HCT116 (cell line): ENCODE data around the gene HSD17B3. TPM values are rescaled to one million over a fixed set of nuclear protein-coding genes. Genes with fewer than 3 reads are reported as not detected.
A peak's percentile ranks its signal among the peaks of the same experiment; 100 is the strongest.

ENCODE experiments used
- ATAC-seq: fragments of 200-7000 bp; cut with Tn5 transposase; 2 replicates; pipeline ENCODE4 v1.9.1; 2020; ENCODE audit warnings: mild to moderate bottlenecking, moderate library complexity
- BruUV-seq: library from RNA; stranded (reverse); fragments of 400-500 nt; replicated peaks from 2 replicates; lab custom pipeline; 2021; lab: Mats Ljungman, UMichigan
- CTCF ChIA-PET: fragments of 300-600 bp; sonication (Branson Sonifier 250); formaldehyde crosslinking; loops from one replicate; lab custom pipeline; 2021; ENCODE audit warnings: antibody characterized with exemption; lab: Charles Lee
- POLR2A ChIA-PET: fragments of 300-600, 350-600 bp; sonication (Branson Sonifier 250); formaldehyde crosslinking; loops from one replicate; lab custom pipeline; 2021; ENCODE audit warnings: antibody characterized with exemption; lab: Charles Lee
- RAD21 ChIA-PET, 2 experiments: fragments of 300-600 bp; sonication (Branson Sonifier 250); formaldehyde crosslinking; loops; one replicate each; lab custom pipeline; 2023; ENCODE audit warnings: low total read pairs in 2 of 2; ENCODE audit not compliant: uncharacterized antibody in 2 of 2, unreplicated experiment in 2 of 2, low non-redundant PET in 1 of 2; lab: Charles Lee
- DNase-seq: peaks from one replicate; pipeline ENCODE4 v3.0.0-alpha.2; 2010; ENCODE audit warnings: low read depth, low spot score
- H2AFZ ChIP-seq: fragments of 200-600 bp; shearing (Covaris generic), sonication (generic); 2 replicates; pipeline ENCODE4 v1.6.1; 2017; ENCODE audit warnings: low read depth, mixed run types, mixed read lengths, antibody characterized with exemption, low read length; ENCODE audit not compliant: poor library complexity, severe bottlenecking
- H3K27ac ChIP-seq: 2 replicates; pipeline ENCODE4 v1.5.1; 2012; ENCODE audit warnings: low read depth, low read length
- H3K27me3 ChIP-seq: fragments of 200-600 bp; sonication (generic); 2 replicates; pipeline ENCODE4 v1.6.1; 2016; ENCODE audit warnings: mixed run types, low read length, mixed read lengths; ENCODE audit not compliant: insufficient read depth
- H3K36me3 ChIP-seq, 2 experiments: fragments of 200-500 bp in 1 of 2; fragments of 200-600 bp in 1 of 2; sonication (Bioruptor generic) in 1 of 2; sonication (generic) in 1 of 2; 2 replicates each; pipeline versions ENCODE4 v1.5.1 to v1.6.1; 2014 to 2016; ENCODE audit warnings: low read length in 2 of 2, inconsistent platforms in 1 of 2, mixed read lengths in 1 of 2, mixed run types in 1 of 2; ENCODE audit not compliant: insufficient read depth in 2 of 2, control insufficient read depth in 1 of 2
- H3K4me1 ChIP-seq, 2 experiments: fragments of 200-600 bp in 1 of 2; sonication (generic) in 1 of 2; 2 replicates each; pipeline versions ENCODE4 v1.5.1 to v1.6.1; 2012 to 2017; ENCODE audit warnings: low read length in 2 of 2, inconsistent platforms in 1 of 2, mild to moderate bottlenecking in 1 of 2, mixed read lengths in 1 of 2, mixed run types in 1 of 2, moderate library complexity in 1 of 2; ENCODE audit not compliant: insufficient read depth in 2 of 2, control insufficient read depth in 1 of 2
- H3K4me2 ChIP-seq: fragments of 200-600 bp; sonication (generic); 2 replicates; pipeline ENCODE4 v1.6.1; 2017; ENCODE audit warnings: mixed run types, low read length, mixed read lengths
- H3K4me3 ChIP-seq, 2 experiments: fragments of 200-600 bp in 1 of 2; sonication (generic) in 1 of 2; replicated peaks in 1 of 2; 2 replicates each; pipeline ENCODE4 v1.5.1; 2011 to 2016; ENCODE audit warnings: low read length in 2 of 2, control low read depth in 1 of 2, low read depth in 1 of 2, mild to moderate bottlenecking in 1 of 2, mixed read lengths in 1 of 2, mixed run types in 1 of 2
- H3K79me2 ChIP-seq: fragments of 200-600 bp; sonication (generic); 2 replicates; pipeline ENCODE4 v1.6.1; 2017; ENCODE audit warnings: mild to moderate bottlenecking, mixed run types, low read length, moderate library complexity, mixed read lengths; ENCODE audit not compliant: insufficient read depth
- H3K9ac ChIP-seq: fragments of 200-600 bp; sonication (generic); 2 replicates; pipeline ENCODE4 v1.6.1; 2016; ENCODE audit warnings: low read length, mixed read lengths
- H3K9me2 ChIP-seq: fragments of 200-600 bp; sonication (generic), shearing (Covaris generic); 2 replicates; pipeline ENCODE4 v1.6.1; 2017; ENCODE audit warnings: mixed run types, mild to moderate bottlenecking, moderate library complexity; ENCODE audit not compliant: insufficient read depth
- H3K9me3 ChIP-seq, 2 experiments: fragments of 200-500 bp in 1 of 2; fragments of 200-600 bp in 1 of 2; sonication (Bioruptor generic) in 1 of 2; sonication (generic) in 1 of 2; 2 replicates each; pipeline ENCODE4 v1.6.1; 2014 to 2017; ENCODE audit warnings: low read length in 2 of 2, mixed read lengths in 2 of 2, inconsistent platforms in 1 of 2, low read depth in 1 of 2, mild to moderate bottlenecking in 1 of 2, mixed run types in 1 of 2, moderate library complexity in 1 of 2; ENCODE audit not compliant: control insufficient read depth in 1 of 2, insufficient read depth in 1 of 2
- H4K20me1 ChIP-seq: fragments of 200-600 bp; sonication (generic), shearing (Covaris generic); 2 replicates; pipeline ENCODE4 v1.6.1; 2017; ENCODE audit warnings: mixed run types, mild to moderate bottlenecking, moderate library complexity; ENCODE audit not compliant: insufficient read depth
- EGR1 ChIP-seq: IDR thresholded peaks from 2 replicates; pipeline ENCODE4 v1.6.1; 2012; ENCODE audit warnings: low read depth
- ELF1 ChIP-seq: IDR thresholded peaks from 2 replicates; pipeline ENCODE4 v1.6.1; 2012; ENCODE audit warnings: low read depth, borderline replicate concordance
- FOSL1 ChIP-seq: IDR thresholded peaks from 2 replicates; pipeline ENCODE4 v1.6.1; 2012; ENCODE audit warnings: low read depth
- JUND ChIP-seq: IDR thresholded peaks from 2 replicates; pipeline ENCODE4 v1.6.1; 2012
- MAX ChIP-seq: IDR thresholded peaks from 2 replicates; pipeline ENCODE4 v1.6.1; 2012
- POLR2A ChIP-seq: IDR thresholded peaks from 2 replicates; pipeline ENCODE4 v1.7.0; 2011; ENCODE audit warnings: borderline replicate concordance; ENCODE audit not compliant: insufficient read depth, insufficient read length; ENCODE audit errors: extremely low read depth
- POLR2AphosphoS5 ChIP-seq: IDR thresholded peaks from 2 replicates; pipeline ENCODE4 v1.6.1; 2011; ENCODE audit warnings: mild to moderate bottlenecking, low read depth, low read length, moderate library complexity
- RAD21 ChIP-seq: IDR thresholded peaks from 2 replicates; pipeline ENCODE4 v1.6.1; 2012; ENCODE audit warnings: low read depth, mild to moderate bottlenecking
- REST ChIP-seq: IDR thresholded peaks from 2 replicates; pipeline ENCODE4 v1.6.1; 2012; ENCODE audit warnings: low read depth
- SIN3A ChIP-seq: IDR thresholded peaks from 2 replicates; pipeline ENCODE4 v1.6.1; 2012; ENCODE audit warnings: low read depth
- SP1 ChIP-seq: IDR thresholded peaks from 2 replicates; pipeline ENCODE4 v1.6.1; 2012; ENCODE audit warnings: low read depth
- ZFX ChIP-seq: fragments of 450-650 bp; IDR thresholded peaks from 2 replicates; pipeline ENCODE4 v1.6.1; 2017
- intact Hi-C: fragments of 100-400 bp; cut with micrococcal nuclease; formaldehyde crosslinking; loops from 2 replicates; pipeline ENCODE4 v1.10.0; 2022
- total RNA-seq: library from RNA; stranded (reverse); gene quantifications from one replicate; pipeline ENCODE4 v1.2.1, GENCODE V29; 2021; ENCODE audit not compliant: unreplicated experiment

The HSD17B3 gene
- total RNA-seq, 1 experiment from 2014 or later = 0.37 TPM

GRCh38 chr9:96253059-96253696, 48.8 kb downstream of the HSD17B3 start:
- intact Hi-C loops = no loop called here
- CTCF ChIA-PET = no interaction called here
- no peaks in the 10 kb centered on the region for H3K27me3 ChIP-seq

GRCh38 chr9:96251451-96251850, 50.5 kb downstream of the HSD17B3 start:
- ATAC-seq (no peak), DNase-seq (no peak)
- ChIA-PET RAD21 (no interaction called here), CTCF (no interaction called here), POLR2A (no interaction called here)
- Histone ChIP-seq H3K27ac (no peak overlapping the region), H3K9ac (no peak overlapping the region), H3K4me2 (no peak overlapping the region), H3K9me2 (no peaks in the 10 kb centered on the region), H3K79me2 (no peaks in the 10 kb centered on the region), H3K27me3 (no peaks in the 10 kb centered on the region), H3K9me3 (no peaks in the 10 kb centered on the region), H2AFZ (no peak overlapping the region), H3K4me3 (no peak overlapping the region), H3K4me1 (peaks cover 7% of the 10 kb centered on the region in 2 experiments; a peak in 3 of 4 replicates), H4K20me1 (no peaks in the 10 kb centered on the region), H3K36me3 (no peaks in the 10 kb centered on the region)
- BruUV-seq = no TSS peak
- intact Hi-C loops = no loop called here
- 0 out of 2 replicates have a peak, but pooled peaks have one; percentile 12 for TF ChIP-seq JUND
- no peak for TF ChIP-seq POLR2AphosphoS5
- no peak for TF ChIP-seq POLR2A
- TF ChIP-seq SIN3A = no peak
- no peak for TF ChIP-seq MAX
- peak; percentile 54 for TF ChIP-seq FOSL1
- TF ChIP-seq RAD21 = no peak
- no peak for TF ChIP-seq ELF1
- no peak for TF ChIP-seq EGR1
- TF ChIP-seq SP1 = no peak
- TF ChIP-seq REST = no peak
- TF ChIP-seq, all 23 proteins: peak for 2

More at GRCh38 chr9:96253059-96253696, 48.8 kb downstream of the HSD17B3 start:
- RAD21 ChIA-PET = no interaction called here
- Histone ChIP-seq H3K27ac (no peak overlapping the region), H3K4me1 (peaks cover 10 to 23% of the 10 kb centered on the region in 2 experiments; a peak in 3 of 4 replicates), H3K4me3 (no peak overlapping the region), H3K4me2 (no peak overlapping the region), H4K20me1 (no peaks in the 10 kb centered on the region), H2AFZ (no peak overlapping the region), H3K79me2 (no peaks in the 10 kb centered on the region; the same call in 1 of the 2 replicates), H3K36me3 (no peaks in the 10 kb centered on the region), H3K9me2 (no peaks in the 10 kb centered on the region), H3K9me3 (no peaks in the 10 kb centered on the region), H3K9ac (no peak overlapping the region)
- DNase-seq (no peak), ATAC-seq (no peak)
- BruUV-seq = no TSS peak
- TF ChIP-seq ZFX = no peak
- TF ChIP-seq RAD21 = no peak
- TF ChIP-seq MAX = peak; percentile 45; the same call in 1 of the 2 replicates
- POLR2A ChIA-PET = no interaction called here
